ENCODE results near the gene KRI1.

KRI1 gene

DNA sequence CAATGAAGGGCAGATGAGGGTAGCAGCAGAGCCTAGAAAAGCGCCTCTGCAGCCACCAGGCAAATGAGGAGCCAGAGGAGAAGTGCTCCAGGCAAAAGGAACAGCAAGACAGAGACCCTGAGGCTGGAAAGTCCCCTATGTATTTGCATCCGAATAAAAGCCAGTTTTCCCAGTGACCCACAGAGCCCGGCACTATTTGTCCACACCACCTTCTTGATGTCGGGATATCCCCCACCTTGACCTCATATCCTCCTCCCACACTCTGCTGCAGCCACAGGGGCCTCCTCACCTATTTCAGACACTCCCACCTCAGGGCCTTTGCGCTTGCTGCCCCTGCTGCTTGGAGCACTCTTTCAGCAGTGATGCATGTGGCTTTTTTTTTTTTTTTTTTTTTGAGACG lies 15.5 kb downstream of the KRI1 start:
- no peak for DNase-seq (ENCODE audit: low read depth in 2 of 2)
- H3K4me3 ChIP-seq (replicated peaks in 1 of 2; ENCODE audit: low read depth in 2 of 2, low read length in 2 of 2), result no peak overlapping the region
- TF ChIP-seq, protein P1, sequence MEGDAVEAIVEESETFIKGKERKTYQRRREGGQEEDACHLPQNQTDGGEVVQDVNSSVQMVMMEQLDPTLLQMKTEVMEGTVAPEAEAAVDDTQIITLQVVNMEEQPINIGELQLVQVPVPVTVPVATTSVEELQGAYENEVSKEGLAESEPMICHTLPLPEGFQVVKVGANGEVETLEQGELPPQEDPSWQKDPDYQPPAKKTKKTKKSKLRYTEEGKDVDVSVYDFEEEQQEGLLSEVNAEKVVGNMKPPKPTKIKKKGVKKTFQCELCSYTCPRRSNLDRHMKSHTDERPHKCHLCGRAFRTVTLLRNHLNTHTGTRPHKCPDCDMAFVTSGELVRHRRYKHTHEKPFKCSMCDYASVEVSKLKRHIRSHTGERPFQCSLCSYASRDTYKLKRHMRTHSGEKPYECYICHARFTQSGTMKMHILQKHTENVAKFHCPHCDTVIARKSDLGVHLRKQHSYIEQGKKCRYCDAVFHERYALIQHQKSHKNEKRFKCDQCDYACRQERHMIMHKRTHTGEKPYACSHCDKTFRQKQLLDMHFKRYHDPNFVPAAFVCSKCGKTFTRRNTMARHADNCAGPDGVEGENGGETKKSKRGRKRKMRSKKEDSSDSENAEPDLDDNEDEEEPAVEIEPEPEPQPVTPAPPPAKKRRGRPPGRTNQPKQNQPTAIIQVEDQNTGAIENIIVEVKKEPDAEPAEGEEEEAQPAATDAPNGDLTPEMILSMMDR (IDR thresholded peaks at IDR 0.05; ENCODE audit: low read depth, low read length), result no peak

DNA sequence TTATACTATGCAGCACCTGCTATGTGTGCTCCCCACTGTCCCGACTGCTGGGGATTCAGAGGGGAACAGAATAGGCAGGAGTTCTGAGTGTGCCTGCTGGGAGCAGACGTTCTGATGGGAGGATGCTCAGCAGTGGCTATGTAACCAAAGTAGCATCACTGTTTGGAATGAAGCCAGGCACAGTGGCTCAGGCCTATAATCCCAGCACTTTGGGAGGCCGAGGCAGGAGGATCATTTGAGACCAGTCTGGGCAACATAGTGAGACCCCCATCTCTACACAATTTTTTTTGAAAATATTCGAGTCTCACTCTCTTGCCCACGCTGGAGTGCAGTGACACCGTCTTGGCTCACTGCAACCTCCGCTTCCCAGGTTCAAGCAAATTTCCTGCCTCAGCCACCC lies 16.1 kb downstream of the KRI1 start:
- no peak overlapping the region for H3K4me3 ChIP-seq (replicated peaks in 1 of 2; ENCODE audit: low read depth in 2 of 2, low read length in 2 of 2)
- TF ChIP-seq, protein P1 (IDR thresholded peaks at IDR 0.05; ENCODE audit: low read depth, low read length), result no peak
- no peak for DNase-seq (ENCODE audit: low read depth in 2 of 2)

DNA sequence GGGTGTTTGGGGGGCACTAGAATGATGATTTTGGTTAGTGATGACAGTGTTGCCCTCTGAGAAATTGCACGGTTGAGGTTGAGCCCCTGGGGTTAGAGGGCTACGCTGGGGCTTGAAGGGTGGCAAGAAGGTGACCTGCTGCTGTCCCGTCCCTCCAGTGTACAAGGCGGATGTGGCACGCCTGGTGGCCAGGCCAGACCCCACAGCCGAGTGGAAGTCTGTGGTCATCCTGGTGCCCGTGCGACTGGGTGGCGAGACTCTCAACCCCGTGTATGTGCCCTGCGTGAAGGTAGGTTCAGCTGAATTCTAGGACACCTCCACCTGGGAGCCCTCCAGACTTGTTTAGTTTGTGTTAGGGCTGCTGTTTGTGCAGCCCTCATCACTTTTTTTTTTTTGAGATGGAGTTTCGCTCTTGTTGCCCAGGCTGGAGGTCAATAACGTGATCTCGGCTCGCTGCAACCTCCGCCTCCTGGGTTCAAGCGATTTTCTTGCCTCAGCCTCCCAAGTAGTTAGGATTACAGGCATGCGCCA lies 17.0 kb downstream of the KRI1 start:
- H3K4me3 ChIP-seq (replicated peaks in 1 of 2; ENCODE audit: low read depth in 2 of 2, low read length in 2 of 2), result no peak overlapping the region
- DNase-seq (ENCODE audit: low read depth in 2 of 2), result no peak
- TF ChIP-seq, protein P1 (IDR thresholded peaks at IDR 0.05; ENCODE audit: low read depth, low read length), result no peak

DNA sequence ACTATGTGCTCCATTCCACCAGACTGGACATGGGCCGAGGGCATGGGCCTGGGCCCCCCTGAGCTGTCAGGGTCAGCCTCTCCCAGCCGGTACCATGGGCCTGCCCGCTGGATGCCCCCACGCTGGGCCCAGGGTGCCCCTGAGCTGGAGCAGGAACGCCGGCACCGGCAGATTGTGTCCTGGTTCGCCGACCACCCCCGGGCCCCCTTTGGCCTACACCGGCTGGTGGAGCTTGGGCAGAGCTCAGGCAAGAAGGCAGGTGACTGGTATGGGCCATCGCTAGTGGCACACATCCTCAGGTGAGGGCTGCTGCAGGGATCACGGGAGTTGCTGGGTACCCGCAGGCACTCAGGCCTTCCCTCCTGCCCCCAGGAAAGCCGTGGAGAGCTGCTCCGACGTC lies 19.0 kb downstream of the KRI1 start:
- TF ChIP-seq, protein P1 (IDR thresholded peaks at IDR 0.05; ENCODE audit: low read depth, low read length), result no peak
- no peak for DNase-seq (ENCODE audit: low read depth in 2 of 2)
- no peak overlapping the region for H3K4me3 ChIP-seq (replicated peaks in 1 of 2; ENCODE audit: low read depth in 2 of 2, low read length in 2 of 2)

DNA sequence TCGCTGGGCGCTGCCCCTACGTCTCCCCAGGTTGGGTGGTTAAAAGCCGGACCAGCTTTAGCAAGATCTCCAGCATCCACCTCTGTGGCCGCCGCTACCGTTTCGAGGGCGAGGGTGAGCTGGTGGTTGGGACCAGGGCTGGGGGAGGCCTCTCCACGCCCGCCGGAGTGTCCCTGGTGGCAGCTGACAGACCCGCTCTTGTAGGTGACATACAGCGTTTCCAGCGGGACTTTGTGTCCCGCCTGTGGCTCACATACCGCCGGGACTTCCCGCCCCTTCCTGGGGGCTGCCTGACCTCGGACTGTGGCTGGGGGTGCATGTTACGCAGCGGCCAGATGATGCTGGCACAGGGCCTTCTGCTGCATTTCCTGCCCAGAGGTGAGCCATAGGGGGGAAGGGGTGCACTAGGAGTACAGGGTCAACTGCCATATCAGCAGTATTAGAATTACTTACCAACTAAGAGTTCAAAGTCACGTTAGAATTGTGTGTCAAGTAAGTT lies 21.0 kb downstream of the KRI1 start:
- H3K4me3 ChIP-seq (replicated peaks in 1 of 2; ENCODE audit: low read depth in 2 of 2, low read length in 2 of 2), result peak overlapping the region; percentile 84 to 86
- DNase-seq (ENCODE audit: low read depth in 2 of 2), result no peak
- TF ChIP-seq, protein P1 (IDR thresholded peaks at IDR 0.05; ENCODE audit: low read depth, low read length), result no peak

DNA sequence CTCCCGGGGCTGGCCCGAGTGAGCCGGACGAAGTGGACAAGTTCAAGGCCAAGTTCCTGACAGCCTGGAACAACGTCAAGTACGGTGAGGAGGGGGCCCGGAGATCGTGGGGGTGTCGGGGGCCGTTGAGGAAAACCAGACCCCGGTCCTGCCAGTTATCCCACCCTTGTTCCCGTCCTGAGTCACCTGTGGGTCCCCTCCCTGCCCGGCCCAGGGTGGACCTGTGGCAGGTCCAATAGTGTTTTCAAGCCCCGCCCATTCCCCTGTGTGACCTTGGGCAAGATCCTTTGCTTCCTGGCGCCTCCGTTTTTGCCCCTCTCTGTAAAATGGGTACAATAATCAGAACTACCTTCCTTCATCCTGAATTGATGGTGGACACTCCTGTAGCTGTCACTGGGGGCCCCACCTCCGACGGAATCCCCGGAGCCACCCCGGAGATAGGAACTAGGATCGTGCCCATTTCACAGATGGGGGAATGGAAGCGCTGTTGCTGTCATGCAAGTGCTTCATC lies 21.5 kb downstream of the KRI1 start:
- no peak for DNase-seq (ENCODE audit: low read depth in 2 of 2)
- peak overlapping the region; percentile 84 to 86 for H3K4me3 ChIP-seq (replicated peaks in 1 of 2; ENCODE audit: low read depth in 2 of 2, low read length in 2 of 2)

More for the DNA sequence above, 21.5 kb downstream of the KRI1 start:
- TF ChIP-seq, protein P1 (IDR thresholded peaks at IDR 0.05; ENCODE audit: low read depth, low read length), result no peak

Measured in cardiac fibroblast (primary cell).